ENCODE data around the gene LMX1A.

LMX1A gene

GRCh38 chr1:165212229-165212628 is 144.3 kb downstream of the LMX1A start:
- no peak for DNase-seq

- no peak for DNase-seq
Measured at GRCh38 chr1:165207853-165208515, 148.5 kb downstream of the LMX1A start.

- no peak for DNase-seq
Measured at GRCh38 chr1:165205145-165205544, 151.4 kb downstream of the LMX1A start.

GRCh38 chr1:165204548-165204947 is 152.0 kb downstream of the LMX1A start:
- no peak for DNase-seq

GRCh38 chr1:165191087-165191486 is 165.4 kb downstream of the LMX1A start:
- DNase-seq, result no peak

- no peak for DNase-seq
Measured at GRCh38 chr1:165189913-165190312, 166.6 kb downstream of the LMX1A start.

GRCh38 chr1:165189011-165189410 is 167.5 kb downstream of the LMX1A start:
- no peak for DNase-seq

- DNase-seq, result no peak
Measured at GRCh38 chr1:165187031-165188009, 169.2 kb downstream of the LMX1A start.

GRCh38 chr1:165185161-165185889 is 171.2 kb downstream of the LMX1A start:
- DNase-seq, result no peak

GRCh38 chr1:165182975-165183374 is 173.5 kb downstream of the LMX1A start:
- DNase-seq, result no peak

GRCh38 chr1:165179306-165179705 is 177.2 kb downstream of the LMX1A start:
- no peak for DNase-seq

- no peak for DNase-seq
Measured at GRCh38 chr1:165174491-165174890, 182.0 kb downstream of the LMX1A start.

- DNase-seq, result no peak
Measured at GRCh38 chr1:165173818-165174217, 182.7 kb downstream of the LMX1A start.

- no peak for DNase-seq
Measured at GRCh38 chr1:165173409-165173808, 183.1 kb downstream of the LMX1A start.

- DNase-seq, result no peak
Measured at GRCh38 chr1:165172666-165173065, 183.8 kb downstream of the LMX1A start.

- no peak for DNase-seq
Measured at GRCh38 chr1:165169729-165170128, 186.8 kb downstream of the LMX1A start.

GRCh38 chr1:165169028-165169427 is 187.5 kb downstream of the LMX1A start:
- DNase-seq, result no peak

GRCh38 chr1:165168467-165168866 is 188.0 kb downstream of the LMX1A start:
- no peak for DNase-seq

- DNase-seq, result no peak
Measured at GRCh38 chr1:165162671-165163241, 193.8 kb downstream of the LMX1A start.

- no peak for DNase-seq
Measured at GRCh38 chr1:165161130-165161529, 195.4 kb downstream of the LMX1A start.

GRCh38 chr1:165153182-165153581 is 203.3 kb downstream of the LMX1A start:
- DNase-seq, result no peak

- DNase-seq, result no peak
Measured at GRCh38 chr1:165152727-165153126, 203.8 kb downstream of the LMX1A start.

- DNase-seq, result no peak
Measured at GRCh38 chr1:165152109-165152508, 204.4 kb downstream of the LMX1A start.
